H1 (cell line): ENCODE results near the gene WDR13.

Experiments used
- EP300 ChIP-seq, 2 experiments: IDR thresholded peaks; 1 replicate in 1 of 2; 2 replicates in 1 of 2; pipeline ENCODE4 v1.6.1; 2011 to 2012; ENCODE audit warnings: low read depth in 2 of 2, low read length in 2 of 2, mild to moderate bottlenecking in 2 of 2, borderline replicate concordance in 1 of 2, inconsistent platforms in 1 of 2, moderate library complexity in 1 of 2
- EZH2 ChIP-seq: fragments of 200-600 bp; sonication (generic); IDR thresholded peaks from 2 replicates; pipeline ENCODE4 v1.7.1; 2012; ENCODE audit warnings: low read depth, mild to moderate bottlenecking, moderate library complexity, low read length, inconsistent platforms; ENCODE audit not compliant: severe bottlenecking
- JUND ChIP-seq: IDR thresholded peaks from 2 replicates; pipeline ENCODE4 v1.6.1; 2011; ENCODE audit warnings: mild to moderate bottlenecking, improper control_type of control experiment, low read length
- POLR2A ChIP-seq, 2 experiments: IDR thresholded peaks; 1 replicate in 1 of 2; 2 replicates in 1 of 2; pipeline ENCODE4 v1.6.1; 2011; ENCODE audit warnings: low read depth in 2 of 2, low read length in 2 of 2, mild to moderate bottlenecking in 2 of 2; ENCODE audit errors: control extremely low read depth in 1 of 2
- SIN3A ChIP-seq, 2 experiments: IDR thresholded peaks in 1 of 2; conservative IDR thresholded peaks in 1 of 2; 2 replicates each; pipeline ENCODE4 v1.6.1; 2011 to 2012; ENCODE audit warnings: low read length in 2 of 2, improper control_type of control experiment in 1 of 2, low read depth in 1 of 2, mild to moderate bottlenecking in 1 of 2
- SUZ12 ChIP-seq: fragments of 200-600 bp; sonication (generic); IDR thresholded peaks from 2 replicates; pipeline ENCODE4 v1.6.1; 2012; ENCODE audit warnings: mild to moderate bottlenecking, inconsistent platforms, low read length, moderate library complexity, mixed read lengths
- TAF1 ChIP-seq: IDR thresholded peaks from 2 replicates; pipeline ENCODE4 v1.6.1; 2011; ENCODE audit warnings: mild to moderate bottlenecking, low read depth, low read length
- YY1 ChIP-seq: IDR thresholded peaks from 2 replicates; pipeline ENCODE4 v1.6.1; 2011; ENCODE audit warnings: low read depth, mild to moderate bottlenecking, low read length
- TF ChIP-seq, protein P1 (sequence below), 3 experiments: IDR thresholded peaks; 1 replicate in 2 of 3; 2 replicates in 1 of 3; pipeline versions ENCODE4 v1.5.1 to v1.6.1; 2011; ENCODE audit warnings: low read length in 3 of 3, mild to moderate bottlenecking in 3 of 3, inconsistent platforms in 2 of 3, low read depth in 1 of 3, moderate library complexity in 1 of 3; ENCODE audit not compliant: insufficient read depth in 1 of 3; ENCODE audit errors: control extremely low read depth in 1 of 3

DNA sequence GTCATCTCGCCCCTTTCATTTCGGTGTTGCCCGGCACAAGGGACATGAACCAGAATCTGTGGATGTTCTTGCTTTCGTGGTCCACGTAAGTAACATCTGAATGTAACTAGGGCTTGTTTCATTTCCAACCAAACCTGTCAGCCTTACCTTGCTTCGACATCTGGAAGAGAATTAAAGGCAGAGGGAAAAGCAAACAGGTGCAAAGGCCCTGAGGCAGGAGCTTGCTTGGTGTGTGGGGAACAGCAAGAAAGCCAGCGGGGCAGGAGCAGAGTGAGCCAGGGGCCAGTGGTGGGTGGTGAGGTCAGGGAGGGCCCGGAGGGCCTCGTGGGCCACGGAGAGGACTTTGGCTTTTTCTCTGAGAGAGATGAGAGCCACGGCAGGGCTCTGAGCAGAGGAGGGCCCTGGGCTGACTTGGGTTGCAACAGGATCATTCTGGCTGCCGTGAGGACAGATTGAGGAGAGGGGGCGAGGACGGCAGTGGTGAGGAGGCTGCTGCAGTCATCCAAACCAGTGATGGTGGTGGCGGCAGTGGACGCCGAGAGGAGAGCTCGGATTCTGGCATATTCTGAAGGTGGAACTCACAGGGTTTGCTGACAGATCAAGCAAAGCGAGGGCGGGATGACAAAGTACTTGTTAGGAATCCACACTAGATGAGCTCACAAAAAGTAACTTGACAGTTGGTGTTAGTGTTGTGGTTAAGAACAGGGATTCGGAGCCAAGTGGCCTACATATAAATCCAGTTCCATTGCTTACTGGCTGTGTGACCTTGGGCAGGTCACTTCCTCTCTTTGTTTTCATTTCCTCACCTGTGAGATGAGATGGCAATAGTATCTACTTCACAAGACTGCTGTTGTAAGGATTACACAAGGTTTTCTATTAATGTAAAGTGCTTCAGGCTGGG, 6.8 kb upstream of the WDR13 start:
- TF ChIP-seq, protein P1, sequence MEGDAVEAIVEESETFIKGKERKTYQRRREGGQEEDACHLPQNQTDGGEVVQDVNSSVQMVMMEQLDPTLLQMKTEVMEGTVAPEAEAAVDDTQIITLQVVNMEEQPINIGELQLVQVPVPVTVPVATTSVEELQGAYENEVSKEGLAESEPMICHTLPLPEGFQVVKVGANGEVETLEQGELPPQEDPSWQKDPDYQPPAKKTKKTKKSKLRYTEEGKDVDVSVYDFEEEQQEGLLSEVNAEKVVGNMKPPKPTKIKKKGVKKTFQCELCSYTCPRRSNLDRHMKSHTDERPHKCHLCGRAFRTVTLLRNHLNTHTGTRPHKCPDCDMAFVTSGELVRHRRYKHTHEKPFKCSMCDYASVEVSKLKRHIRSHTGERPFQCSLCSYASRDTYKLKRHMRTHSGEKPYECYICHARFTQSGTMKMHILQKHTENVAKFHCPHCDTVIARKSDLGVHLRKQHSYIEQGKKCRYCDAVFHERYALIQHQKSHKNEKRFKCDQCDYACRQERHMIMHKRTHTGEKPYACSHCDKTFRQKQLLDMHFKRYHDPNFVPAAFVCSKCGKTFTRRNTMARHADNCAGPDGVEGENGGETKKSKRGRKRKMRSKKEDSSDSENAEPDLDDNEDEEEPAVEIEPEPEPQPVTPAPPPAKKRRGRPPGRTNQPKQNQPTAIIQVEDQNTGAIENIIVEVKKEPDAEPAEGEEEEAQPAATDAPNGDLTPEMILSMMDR (IDR thresholded peaks at IDR 0.05; ENCODE audit: control extremely low read depth in 1 of 3, insufficient read depth in 1 of 3, low read depth in 1 of 3, low read length in 3 of 3): no peak
- TF ChIP-seq TAF1: no peak
- no peak for TF ChIP-seq SUZ12
- TF ChIP-seq EP300 (IDR thresholded peaks at IDR 0.05; ENCODE audit: borderline replicate concordance in 1 of 2, low read depth in 2 of 2, low read length in 2 of 2): no peak
- TF ChIP-seq YY1: no peak
- TF ChIP-seq SIN3A (conservative IDR thresholded peaks at IDR 0.05 in 1 of 2, IDR thresholded peaks at IDR 0.05 in 1 of 2; ENCODE audit: low read depth in 1 of 2, low read length in 2 of 2): no peak
- no peak for TF ChIP-seq POLR2A (IDR thresholded peaks at IDR 0.05; ENCODE audit: control extremely low read depth in 1 of 2, low read depth in 2 of 2, low read length in 2 of 2)
- TF ChIP-seq EZH2: no peak
- TF ChIP-seq JUND: no peak
